Hematopoietic multipotent progenitor cell treated with erythropoietin and hydrocortisone succinate and interleukin-3 and kit ligand, for 6 days (in vitro differentiated cells): ENCODE data around the gene CTCFL.
"Not testable (repeated sequence)": the region's sequence is repeated elsewhere in the genome, so short reads cannot be mapped to it uniquely, and the experiment has no call there.

Source experiments
- DNase-seq: peaks from one replicate; pipeline ENCODE4 v3.0.0-alpha.2; 2015

CTCFL gene

DNA sequence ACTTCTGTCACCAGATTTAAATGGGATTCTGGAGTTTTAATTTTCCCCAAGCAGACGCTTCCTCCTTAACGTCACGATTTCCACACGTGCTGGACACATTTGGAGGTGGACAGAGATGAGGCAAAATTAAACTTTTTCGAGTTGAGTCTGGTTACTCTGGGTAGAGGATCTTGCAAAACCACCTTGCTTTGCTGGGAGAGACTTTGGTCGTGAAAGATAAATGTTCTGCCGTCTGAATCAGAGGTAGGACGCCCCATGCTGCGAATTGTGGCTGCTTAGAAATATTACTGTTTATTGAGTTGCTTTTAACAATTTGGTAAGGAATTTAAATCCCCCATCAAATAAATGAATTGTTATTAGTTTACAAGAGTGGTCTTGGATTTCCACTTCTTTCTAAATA is 46.8 kb downstream of the CTCFL start:
- no peak for DNase-seq

DNA sequence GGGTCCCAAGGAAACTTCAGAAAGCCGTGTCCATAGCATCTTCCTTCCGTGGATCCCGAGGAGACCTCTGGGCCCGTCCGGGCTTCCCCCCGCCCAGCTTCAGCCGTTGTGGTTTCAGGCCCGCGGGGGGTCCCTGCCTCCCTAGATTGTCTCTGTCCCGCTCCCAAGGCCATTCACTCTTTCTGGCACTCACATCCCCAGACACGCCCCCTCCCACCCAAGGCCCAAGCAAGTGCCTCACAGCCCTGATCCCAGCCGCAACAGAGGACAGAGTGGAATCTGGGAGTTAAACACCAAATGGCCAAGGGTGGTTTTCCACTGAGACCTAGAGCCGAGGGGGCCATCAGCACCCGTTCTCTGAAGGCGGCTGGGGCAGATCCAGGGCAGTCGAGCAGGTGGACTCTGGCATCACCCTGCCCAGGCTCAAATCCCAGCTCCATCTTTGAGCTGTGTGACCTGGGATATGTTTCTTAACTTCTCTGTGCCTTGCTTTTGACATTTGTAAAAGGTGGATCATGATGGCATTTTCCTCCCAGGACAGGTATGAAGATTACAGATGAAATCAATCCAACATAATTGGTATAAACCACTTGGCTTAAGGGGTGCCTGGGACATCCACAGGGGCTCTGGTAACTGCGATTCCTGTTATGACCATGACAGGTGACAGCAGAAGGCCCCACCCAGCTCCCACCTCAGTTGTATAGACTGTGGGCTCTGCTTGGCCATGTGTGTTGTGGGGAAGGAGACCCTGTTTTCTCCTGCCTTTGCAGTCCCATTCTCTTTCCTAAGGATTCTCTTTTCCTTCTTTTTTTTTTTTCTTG is 48.1 kb downstream of the CTCFL start:
- DNase-seq, result no peak

DNA sequence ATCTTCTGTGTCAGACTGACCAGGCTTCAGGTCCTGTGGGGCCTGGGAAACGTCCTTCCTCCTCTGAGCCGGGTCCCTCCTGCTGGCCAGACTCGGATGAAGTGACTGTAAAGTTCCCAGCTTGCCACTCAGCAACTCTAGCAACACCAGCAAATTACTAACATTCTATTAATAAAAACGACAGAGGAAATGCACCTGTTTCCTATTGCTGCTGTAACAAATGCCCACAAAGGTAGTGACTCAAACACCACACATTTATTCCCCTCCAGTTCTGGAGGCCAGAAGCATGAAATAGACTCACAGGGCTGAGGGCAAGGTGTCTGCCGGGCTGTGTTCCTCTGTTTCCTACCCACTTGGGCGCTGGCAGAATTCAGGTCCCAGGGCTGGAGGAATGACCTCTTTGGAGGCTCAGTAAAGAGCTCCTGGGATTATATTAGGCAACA is 48.8 kb downstream of the CTCFL start:
- no peak for DNase-seq

DNA sequence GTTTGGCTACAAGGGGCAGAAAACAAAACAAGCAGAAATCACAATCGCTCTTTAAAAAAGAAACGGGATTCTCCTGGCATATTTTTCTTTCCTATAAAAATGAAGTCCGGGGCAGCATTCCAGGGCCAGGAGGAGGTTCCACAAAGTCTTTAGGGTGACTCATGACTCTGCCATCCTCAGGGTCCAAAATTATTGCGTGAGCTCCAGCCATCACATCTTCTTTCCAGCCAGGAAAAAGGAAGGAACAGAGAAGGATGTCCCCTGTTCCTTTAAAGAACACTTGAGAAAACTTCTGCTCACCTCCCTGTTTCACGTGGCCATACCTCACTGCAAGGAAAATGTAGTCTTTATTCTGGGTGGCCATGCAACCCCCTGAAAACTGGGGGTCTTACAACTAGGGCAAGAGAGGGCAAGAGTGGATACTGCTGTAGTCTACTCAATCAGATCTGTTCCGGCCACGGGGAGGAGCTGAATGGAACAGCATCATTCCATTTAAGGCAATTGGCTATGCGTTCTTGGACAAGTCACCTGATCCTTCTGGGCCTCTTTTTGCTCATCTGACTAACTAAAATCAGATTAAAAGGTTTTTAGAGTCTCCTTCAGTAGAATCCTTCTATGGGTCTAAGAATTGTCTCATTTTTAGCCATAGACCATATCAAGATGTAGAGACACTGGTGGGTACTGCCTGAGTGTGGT is 49.4 kb downstream of the CTCFL start:
- no peak for DNase-seq

DNA sequence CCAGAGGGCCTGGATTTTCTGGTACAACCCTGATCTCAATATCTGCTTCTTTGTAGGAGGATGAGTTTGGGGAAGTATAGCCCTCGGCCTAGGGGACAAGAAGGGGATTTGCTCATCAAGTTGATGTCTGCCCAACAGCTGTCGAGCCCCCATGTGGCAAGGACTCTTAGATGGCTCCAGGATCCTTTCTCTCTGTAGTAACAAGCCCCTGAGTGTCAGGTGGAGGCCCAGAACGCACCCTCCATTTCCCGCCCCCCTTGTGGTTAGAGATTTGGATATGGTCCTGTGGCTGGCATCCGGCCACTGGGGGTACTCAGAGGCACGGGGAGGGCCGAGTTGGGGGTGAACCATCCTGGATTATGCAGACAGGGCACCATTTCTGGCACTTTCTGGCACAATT is 50.1 kb downstream of the CTCFL start:
- no peak for DNase-seq

DNA sequence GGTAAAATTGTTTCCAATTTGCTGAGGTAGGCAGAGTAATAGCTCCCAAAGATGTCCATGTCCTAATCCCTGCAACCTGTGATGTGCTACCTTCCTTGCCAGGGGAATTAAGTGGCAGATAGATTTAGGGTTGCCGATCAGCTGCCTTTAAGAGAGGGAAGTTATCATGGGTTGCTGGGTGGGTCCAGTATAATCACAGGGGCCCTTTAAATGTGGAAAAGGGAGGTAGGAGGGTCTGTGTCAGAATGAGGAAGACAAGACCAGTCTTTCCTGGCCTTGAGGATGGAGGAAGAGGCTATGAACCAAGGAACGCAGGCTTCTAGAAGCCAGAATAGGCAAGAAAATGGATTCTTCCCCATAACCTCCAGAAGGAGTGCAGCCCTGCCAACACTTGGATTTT is 50.7 kb downstream of the CTCFL start:
- no peak for DNase-seq

DNA sequence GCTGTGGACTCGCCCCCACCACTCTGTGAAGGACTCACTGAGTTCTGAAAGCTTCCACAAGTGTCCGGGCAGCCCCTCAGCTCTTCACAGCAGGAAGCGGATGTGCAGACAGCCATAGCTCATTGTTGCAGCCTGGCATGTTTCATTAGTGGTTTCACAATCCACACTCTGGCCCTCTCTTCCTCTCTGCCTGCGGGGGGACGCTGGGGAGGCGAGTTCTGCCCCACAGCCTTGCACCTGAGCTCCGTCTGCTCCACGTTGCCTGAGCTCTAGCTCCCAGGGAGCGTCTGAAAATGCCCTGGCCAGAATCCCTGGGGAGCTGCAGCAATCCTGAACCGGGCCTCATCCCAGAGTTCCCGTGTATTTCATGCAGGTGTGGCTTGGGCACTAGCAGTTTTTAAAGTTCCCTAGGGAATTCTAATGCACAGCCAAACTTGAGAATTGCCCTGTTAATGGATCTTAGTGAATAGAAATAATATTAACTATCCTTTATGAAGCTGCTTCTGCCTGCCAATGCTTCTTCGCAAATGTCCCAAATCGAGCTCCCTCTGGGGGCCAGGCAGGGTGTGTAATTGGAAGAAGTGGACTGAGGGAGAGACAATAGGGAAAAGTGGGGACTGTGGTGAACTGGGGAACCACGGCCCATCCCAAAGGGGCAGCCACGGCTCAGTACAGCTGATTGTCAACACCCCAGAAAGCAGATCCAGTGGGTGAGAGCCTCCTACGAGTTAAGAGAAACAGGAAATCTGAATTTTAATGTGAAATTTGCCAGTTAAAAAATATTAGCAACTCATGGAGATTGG is 51.5 kb downstream of the CTCFL start:
- peak; percentile 61 for DNase-seq

GRCh38 chr20:57472474-57472873 is 52.5 kb downstream of the CTCFL start:
- DNase-seq, result not testable (repeated sequence)

- DNase-seq, result no peak
Measured at GRCh38 chr20:57471496-57472372, 53.2 kb downstream of the CTCFL start.

- DNase-seq, result no peak
Measured at GRCh38 chr20:57470666-57471495, 54.1 kb downstream of the CTCFL start.

GRCh38 chr20:57470212-57470522 is 54.8 kb downstream of the CTCFL start:
- DNase-seq, result no peak

GRCh38 chr20:57469418-57470211 is 55.3 kb downstream of the CTCFL start:
- no peak for DNase-seq

DNA sequence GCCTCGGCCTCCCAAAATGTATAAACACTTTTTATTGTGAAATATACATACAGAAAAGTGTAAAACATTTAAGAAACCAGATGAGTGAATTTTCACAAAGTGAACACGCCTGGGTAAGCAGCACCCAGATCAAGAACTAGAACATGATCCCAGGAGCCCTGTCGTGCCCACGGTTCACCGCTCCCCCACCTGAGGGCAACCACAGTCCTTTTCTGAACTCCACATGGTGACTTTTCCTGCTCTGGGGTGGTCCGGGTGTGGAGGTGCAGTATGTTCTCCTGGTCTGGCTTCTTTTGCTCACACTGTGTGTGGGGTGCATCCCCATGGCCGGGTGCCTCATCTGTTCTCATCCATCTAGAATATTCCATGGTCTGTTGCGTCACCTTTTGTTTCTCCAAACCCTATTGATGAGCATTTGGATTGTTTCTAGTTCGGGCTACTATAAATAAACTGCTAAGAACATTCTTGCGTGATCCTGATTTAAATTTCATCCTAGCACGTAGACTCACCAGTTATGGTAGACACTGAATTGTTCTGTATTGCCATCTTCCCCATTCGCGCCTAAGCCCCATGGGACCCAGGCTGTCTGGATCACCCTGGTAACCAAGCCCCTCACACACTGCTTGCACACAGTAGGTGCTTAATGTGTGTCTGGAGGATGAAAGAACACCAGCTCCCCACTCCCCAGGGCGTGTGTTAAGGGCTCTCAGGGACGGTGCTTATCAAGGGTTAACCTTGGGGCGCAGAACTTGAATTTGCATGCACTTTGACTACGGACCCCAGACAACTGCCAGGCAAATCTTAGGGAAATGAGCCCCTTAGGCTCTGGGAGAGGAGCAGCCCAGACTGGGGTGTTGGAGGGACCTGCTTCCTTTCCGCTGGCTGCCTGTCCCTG is 56.2 kb downstream of the CTCFL start:
- DNase-seq, result no peak

DNA sequence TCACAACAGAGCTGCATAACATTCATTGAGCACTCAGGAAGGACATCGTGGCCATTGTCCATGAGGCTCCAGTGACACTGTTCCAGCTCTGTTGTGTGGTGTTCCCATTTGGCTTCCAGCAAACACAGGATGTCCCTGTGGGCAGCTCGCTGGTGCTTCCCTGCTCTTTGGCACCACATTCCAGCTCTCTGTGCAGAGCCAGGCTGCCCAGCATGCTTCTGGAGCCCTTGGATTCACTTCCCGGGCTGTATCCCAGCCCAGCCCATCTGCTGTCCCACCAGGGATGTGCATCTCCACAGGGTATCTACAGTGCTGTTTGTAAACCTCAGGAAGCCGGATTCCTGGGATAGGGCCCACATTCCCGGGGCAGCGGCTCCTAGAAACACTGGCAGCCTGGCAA is 57.2 kb downstream of the CTCFL start:
- DNase-seq, result no peak

- DNase-seq, result no peak
Measured at GRCh38 chr20:57465943-57466342, 59.0 kb downstream of the CTCFL start.

DNA sequence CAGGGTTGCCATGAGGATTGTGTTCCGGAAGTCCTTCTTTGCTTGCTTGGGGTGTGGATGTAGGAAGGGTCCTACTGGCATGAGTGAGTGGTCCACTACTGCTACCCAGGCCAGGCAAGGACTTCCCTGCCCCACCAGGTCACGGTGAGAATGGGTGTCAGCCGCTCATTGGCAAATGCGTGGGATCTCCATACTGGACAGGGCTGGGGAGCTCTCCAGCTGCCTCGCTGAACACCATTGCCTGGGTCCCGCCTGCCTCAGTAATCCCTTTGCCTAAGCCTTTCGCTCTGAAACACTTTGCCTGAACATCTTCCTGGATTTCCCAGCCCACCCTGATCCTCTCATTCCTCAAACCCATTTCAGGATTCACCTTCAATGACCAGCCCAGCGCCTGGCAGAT is 59.5 kb downstream of the CTCFL start:
- no peak for DNase-seq

DNA sequence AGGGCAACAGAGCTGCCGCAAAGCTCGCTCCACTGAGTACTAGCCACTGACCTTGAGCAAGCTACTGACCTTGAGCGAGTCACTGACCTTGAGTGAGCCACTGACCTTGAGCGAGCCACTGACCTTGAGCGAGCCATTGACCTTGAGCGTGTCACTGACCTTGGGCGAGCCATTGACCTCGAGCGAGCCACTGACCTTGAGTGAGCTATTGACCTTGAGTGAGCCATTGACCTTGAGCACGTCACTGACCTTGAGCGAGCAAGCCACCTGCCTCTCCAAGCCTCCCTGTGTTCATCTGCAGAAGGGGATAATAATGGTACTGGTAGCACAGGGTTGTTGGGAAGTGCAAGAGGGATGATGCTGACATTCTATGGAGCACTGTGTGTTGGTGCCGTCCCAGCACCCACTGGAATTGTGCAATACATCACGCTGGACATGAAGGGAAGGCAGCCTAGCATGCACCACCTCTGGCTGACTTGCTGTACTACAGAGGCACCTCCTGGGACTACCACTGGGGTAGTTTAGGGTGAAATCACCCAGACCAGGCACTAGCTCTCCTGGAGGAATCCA is 60.2 kb downstream of the CTCFL start:
- DNase-seq, result peak; percentile 64

GRCh38 chr20:57462781-57463180 is 62.2 kb downstream of the CTCFL start:
- DNase-seq, result no peak

- no peak for DNase-seq
Measured at GRCh38 chr20:57461726-57462125, 63.2 kb downstream of the CTCFL start.
